Peyer's patch (tissue), 4 donors: ENCODE results near the gene ALDH8A1.

ENCODE experiments used
- POLR2A ChIP-seq, 2 donors: fragments of 450-650 bp; IDR thresholded peaks; one replicate each; pipeline ENCODE4 v1.5.1; 2017; ENCODE audit warnings: antibody characterized with exemption in 2 of 2, mild to moderate bottlenecking in 2 of 2, moderate library complexity in 2 of 2
- TF ChIP-seq, protein P1 (sequence below), 6 experiments: fragments of 450-650 bp in 4 of 6; fragments of 200-600 bp in 2 of 6; sonication (generic) in 1 of 6; IDR thresholded peaks; one replicate each; pipeline ENCODE4 v1.5.1; 2017 to 2019; ENCODE audit warnings: antibody characterized with exemption in 6 of 6, mild to moderate bottlenecking in 3 of 6, moderate library complexity in 1 of 6

- TF ChIP-seq, protein P1, sequence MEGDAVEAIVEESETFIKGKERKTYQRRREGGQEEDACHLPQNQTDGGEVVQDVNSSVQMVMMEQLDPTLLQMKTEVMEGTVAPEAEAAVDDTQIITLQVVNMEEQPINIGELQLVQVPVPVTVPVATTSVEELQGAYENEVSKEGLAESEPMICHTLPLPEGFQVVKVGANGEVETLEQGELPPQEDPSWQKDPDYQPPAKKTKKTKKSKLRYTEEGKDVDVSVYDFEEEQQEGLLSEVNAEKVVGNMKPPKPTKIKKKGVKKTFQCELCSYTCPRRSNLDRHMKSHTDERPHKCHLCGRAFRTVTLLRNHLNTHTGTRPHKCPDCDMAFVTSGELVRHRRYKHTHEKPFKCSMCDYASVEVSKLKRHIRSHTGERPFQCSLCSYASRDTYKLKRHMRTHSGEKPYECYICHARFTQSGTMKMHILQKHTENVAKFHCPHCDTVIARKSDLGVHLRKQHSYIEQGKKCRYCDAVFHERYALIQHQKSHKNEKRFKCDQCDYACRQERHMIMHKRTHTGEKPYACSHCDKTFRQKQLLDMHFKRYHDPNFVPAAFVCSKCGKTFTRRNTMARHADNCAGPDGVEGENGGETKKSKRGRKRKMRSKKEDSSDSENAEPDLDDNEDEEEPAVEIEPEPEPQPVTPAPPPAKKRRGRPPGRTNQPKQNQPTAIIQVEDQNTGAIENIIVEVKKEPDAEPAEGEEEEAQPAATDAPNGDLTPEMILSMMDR (IDR thresholded peaks at IDR 0.05), result peak in 1 of 6 experiments; percentile 17
- TF ChIP-seq POLR2A (IDR thresholded peaks at IDR 0.05), result no peak
Observed at GRCh38 chr6:134873500-134874388, 76.2 kb downstream of the ALDH8A1 start.
